Skeletal muscle tissue (tissue), 4 donors: ENCODE results near the gene SLC9A5. TPM values are rescaled to one million over a fixed set of nuclear protein-coding genes. Genes with fewer than 3 reads are reported as not detected.

Source experiments
- H3K27ac ChIP-seq: one replicate; pipeline ENCODE4 v1.7.0; 2013; ENCODE audit warnings: mild to moderate bottlenecking, low read depth, low read length, inconsistent platforms
- H3K27me3 ChIP-seq, 3 donors: one replicate each; pipeline ENCODE4 v1.7.0; 2013; ENCODE audit warnings: low read length in 3 of 3; ENCODE audit not compliant: control insufficient read depth in 3 of 3, insufficient read depth in 3 of 3
- H3K36me3 ChIP-seq, 3 donors: one replicate each; pipeline ENCODE4 v1.7.0; 2013; ENCODE audit warnings: low read length in 3 of 3; ENCODE audit not compliant: control insufficient read depth in 3 of 3, insufficient read depth in 3 of 3
- H3K4me1 ChIP-seq, 3 donors: one replicate each; pipeline ENCODE4 v1.7.0; 2013; ENCODE audit warnings: low read length in 3 of 3, mild to moderate bottlenecking in 3 of 3; ENCODE audit not compliant: control insufficient read depth in 3 of 3, insufficient read depth in 3 of 3
- H3K4me3 ChIP-seq, 3 donors: one replicate each; pipeline ENCODE4 v1.7.0; 2013; ENCODE audit warnings: low read length in 3 of 3
- H3K9ac ChIP-seq, 3 donors: one replicate each; pipeline ENCODE4 v1.7.0; 2013; ENCODE audit warnings: low read length in 3 of 3, mild to moderate bottlenecking in 3 of 3, moderate library complexity in 2 of 3, low read depth in 1 of 3
- H3K9me3 ChIP-seq, 3 donors: one replicate each; pipeline ENCODE4 v1.7.0; 2013; ENCODE audit warnings: low read length in 3 of 3; ENCODE audit not compliant: control insufficient read depth in 3 of 3
- total RNA-seq: library from RNA; depleted of rRNA; stranded (reverse); fragments of >200 nt; gene quantifications from one replicate; pipeline ENCODE4 v1.2.3, GENCODE V29; 2014
- donor health status: Osteomylitis.

The SLC9A5 gene
- total RNA-seq, 1 donor from 2014 or later: not detected

DNA sequence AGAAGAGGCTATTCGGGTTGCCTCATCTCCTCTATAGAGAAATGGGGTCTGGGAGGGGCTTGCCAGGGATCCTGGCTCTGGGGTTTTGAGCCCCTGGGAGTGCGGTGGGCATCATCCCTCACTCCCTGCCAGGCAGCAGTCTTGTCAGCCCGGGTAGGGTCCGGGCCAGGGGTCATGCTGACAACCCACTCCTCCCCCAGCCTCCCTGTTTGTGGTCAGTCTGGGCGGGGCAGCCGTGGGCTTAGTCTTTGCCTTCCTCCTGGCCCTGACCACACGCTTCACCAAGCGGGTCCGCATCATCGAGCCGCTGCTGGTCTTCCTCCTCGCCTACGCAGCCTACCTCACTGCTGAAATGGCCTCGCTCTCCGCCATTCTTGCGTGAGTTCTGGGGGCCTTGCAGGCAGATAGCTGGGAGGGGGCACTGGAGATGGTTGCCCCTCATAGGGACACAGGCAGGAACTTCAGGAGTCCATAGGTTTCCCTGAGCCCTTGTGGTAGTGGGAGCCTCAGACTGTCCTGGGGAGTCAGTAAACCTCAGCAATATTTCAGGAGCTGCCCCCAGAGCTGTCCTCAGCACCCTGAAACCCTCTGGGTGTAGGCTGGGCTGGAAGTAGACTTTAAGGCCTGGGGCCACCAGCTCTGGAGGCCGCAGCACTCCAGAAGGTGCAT lies 6.9 kb downstream of the SLC9A5 start:
- Histone ChIP-seq H3K4me1 (peaks cover 10 to 12% (median 11%) of the 10 kb centered on the region in 3 donors), H3K27me3 (no peaks in the 10 kb centered on the region), H3K36me3 (peaks cover 2 to 4% (median 4%) of the 10 kb centered on the region in 3 donors), H3K27ac (no peak overlapping the region), H3K9me3 (no peaks in the 10 kb centered on the region), H3K4me3 (no peak overlapping the region), H3K9ac (no peak overlapping the region)

DNA sequence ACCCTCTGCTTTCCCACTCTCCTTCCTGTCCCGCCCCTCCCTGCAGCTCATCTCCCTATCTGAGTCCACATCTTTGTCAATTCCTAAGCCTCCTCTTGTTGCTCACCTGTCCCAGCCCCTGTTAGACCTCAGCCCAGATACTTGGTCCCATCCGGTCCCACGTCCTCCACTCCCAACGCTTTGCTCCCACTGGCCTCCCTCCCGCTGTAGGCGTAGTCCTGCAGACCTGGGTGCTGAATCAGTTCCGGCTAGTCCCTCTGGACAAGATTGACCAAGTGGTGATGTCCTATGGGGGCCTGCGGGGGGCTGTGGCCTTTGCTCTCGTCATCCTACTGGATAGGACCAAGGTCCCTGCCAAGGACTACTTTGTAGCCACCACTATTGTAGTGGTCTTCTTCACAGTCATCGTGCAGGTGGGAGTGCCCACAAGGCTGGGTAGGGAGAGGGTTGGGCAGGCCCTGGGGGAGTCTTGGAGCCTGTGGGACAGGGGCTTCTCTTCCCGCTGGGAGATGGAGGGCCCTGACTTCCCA lies 8.0 kb downstream of the SLC9A5 start:
- H3K4me3 ChIP-seq: no peak overlapping the region
- H3K36me3 ChIP-seq: peaks cover 2 to 4% (median 4%) of the 10 kb centered on the region in 3 donors
- H3K27ac ChIP-seq: no peak overlapping the region
- H3K27me3 ChIP-seq: no peaks in the 10 kb centered on the region
- no peaks in the 10 kb centered on the region for H3K9me3 ChIP-seq
- H3K9ac ChIP-seq: peak overlapping the region in 1 of 3 donors; percentile 25
- peaks cover 15 to 18% (median 17%) of the 10 kb centered on the region in 3 donors for H3K4me1 ChIP-seq

DNA sequence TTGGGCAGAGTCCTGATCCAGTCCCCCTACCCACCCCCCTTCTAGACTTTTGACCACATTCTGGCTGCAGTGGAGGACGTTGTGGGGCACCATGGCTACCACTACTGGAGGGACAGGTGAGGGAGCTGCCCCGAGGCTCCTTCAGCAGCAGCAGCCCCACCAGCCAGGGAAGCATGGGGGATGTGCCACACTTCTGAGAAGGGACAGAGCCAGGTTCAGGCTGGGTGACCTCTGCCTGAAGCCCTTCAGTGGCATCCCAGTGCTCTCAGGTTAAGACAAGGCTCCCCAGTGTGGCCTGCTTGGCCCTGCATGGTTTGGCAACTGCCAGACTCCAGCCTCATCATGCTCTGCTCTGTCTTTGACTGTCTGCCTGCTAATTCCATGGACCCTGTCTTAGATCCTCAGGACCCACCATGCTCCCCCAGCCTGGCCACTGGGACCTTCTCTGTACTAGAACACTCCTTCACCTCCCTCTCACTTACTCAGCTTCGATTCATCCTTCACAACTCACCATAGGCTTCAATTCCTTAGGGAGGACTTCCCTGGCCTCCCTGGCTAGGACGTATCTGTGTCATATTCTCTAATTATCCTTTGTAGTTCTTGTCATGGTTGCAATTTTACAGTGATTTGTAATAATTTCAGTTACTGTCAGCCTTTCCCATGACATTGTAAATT lies 8.8 kb downstream of the SLC9A5 start:
- Histone ChIP-seq H3K4me1 (peaks cover 12 to 14% (median 14%) of the 10 kb centered on the region in 3 donors), H3K36me3 (peaks cover 2 to 4% (median 4%) of the 10 kb centered on the region in 3 donors), H3K9me3 (no peaks in the 10 kb centered on the region), H3K27me3 (no peaks in the 10 kb centered on the region), H3K27ac (no peak overlapping the region), H3K4me3 (no peak overlapping the region), H3K9ac (no peak overlapping the region)

- H3K27me3 ChIP-seq: no peaks in the 10 kb centered on the region
- no peak overlapping the region for H3K9ac ChIP-seq
- H3K4me1 ChIP-seq: peaks cover 9 to 11% (median 11%) of the 10 kb centered on the region in 3 donors
- no peak overlapping the region for H3K4me3 ChIP-seq
- H3K9me3 ChIP-seq: no peaks in the 10 kb centered on the region
- peaks cover 2 to 4% (median 4%) of the 10 kb centered on the region in 3 donors for H3K36me3 ChIP-seq
- no peak overlapping the region for H3K27ac ChIP-seq
These were observed 9.5 kb downstream of the SLC9A5 start for GRCh38 chr16:67258161-67258835.

GRCh38 chr16:67259705-67260104 lies 10.9 kb downstream of the SLC9A5 start:
- H3K36me3 ChIP-seq: peaks cover 2 to 4% (median 4%) of the 10 kb centered on the region in 3 donors
- H3K9ac ChIP-seq: peak overlapping the region in 1 of 3 donors; percentile 45
- H3K27me3 ChIP-seq: no peaks in the 10 kb centered on the region
- no peak overlapping the region for H3K27ac ChIP-seq
- H3K4me3 ChIP-seq: no peak overlapping the region
- H3K4me1 ChIP-seq: peaks cover 9 to 11% (median 11%) of the 10 kb centered on the region in 3 donors
- H3K9me3 ChIP-seq: no peaks in the 10 kb centered on the region

GRCh38 chr16:67260426-67261063 lies 11.8 kb downstream of the SLC9A5 start:
- H3K27ac ChIP-seq: peak overlapping the region; percentile 72

GRCh38 chr16:67263201-67263600 lies 14.4 kb downstream of the SLC9A5 start:
- H3K9ac ChIP-seq: no peak overlapping the region
- H3K36me3 ChIP-seq: no peaks in the 10 kb centered on the region
- H3K27me3 ChIP-seq: no peaks in the 10 kb centered on the region
- H3K4me3 ChIP-seq: no peak overlapping the region
- H3K4me1 ChIP-seq: peaks cover 9 to 11% (median 11%) of the 10 kb centered on the region in 3 donors
- H3K9me3 ChIP-seq: no peaks in the 10 kb centered on the region
- H3K27ac ChIP-seq: no peak overlapping the region

More at GRCh38 chr16:67260426-67261063, 11.8 kb downstream of the SLC9A5 start:
- Histone ChIP-seq H3K4me1 (peaks cover 9 to 11% (median 11%) of the 10 kb centered on the region in 3 donors), H3K4me3 (peak overlapping the region in 1 of 3 donors; percentile 45), H3K9me3 (no peaks in the 10 kb centered on the region), H3K9ac (peak overlapping the region; percentile 34 to 74 (median 47)), H3K36me3 (peaks cover 0 to 4% (median 2%) of the 10 kb centered on the region in 3 donors), H3K27me3 (no peaks in the 10 kb centered on the region)

DNA sequence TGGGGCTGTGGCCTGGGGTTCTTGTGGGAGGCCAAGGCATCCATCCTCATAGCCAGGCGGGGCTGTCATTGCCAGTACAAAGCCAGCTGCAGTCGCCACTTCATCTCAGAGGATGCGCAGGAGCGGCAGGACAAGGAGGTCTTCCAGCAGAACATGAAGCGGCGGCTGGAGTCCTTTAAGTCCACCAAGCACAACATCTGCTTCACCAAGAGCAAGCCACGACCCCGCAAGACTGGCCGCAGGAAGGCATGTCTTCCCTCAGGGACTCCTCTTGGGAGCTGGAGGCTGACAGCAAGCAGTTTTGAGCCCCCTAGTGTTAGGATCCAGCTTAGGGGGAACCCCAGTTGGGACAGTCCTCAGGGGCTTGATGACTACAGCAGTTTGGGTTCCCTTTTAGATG lies 15.5 kb downstream of the SLC9A5 start:
- H3K4me1 ChIP-seq: peaks cover 9 to 11% (median 11%) of the 10 kb centered on the region in 3 donors

DNA sequence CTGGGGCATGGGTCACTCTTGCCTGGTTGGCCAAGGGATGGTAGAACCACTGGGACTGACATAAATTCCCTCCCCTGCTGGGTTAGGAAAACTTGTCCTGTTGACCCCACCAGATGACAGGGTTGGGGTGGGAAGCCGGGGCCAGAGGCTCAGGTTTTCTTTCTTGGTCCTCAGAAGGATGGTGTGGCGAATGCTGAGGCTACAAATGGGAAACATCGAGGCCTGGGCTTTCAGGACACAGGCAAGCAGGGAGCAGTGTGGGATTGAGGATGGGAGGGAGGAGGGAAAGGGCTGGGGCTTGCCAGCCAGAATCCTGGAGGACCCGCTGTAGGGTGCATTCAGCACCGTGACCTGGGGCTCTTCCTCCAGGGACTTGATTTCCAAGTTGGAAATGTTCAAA lies 16.1 kb downstream of the SLC9A5 start:
- no peak overlapping the region for H3K27ac ChIP-seq
- H3K27me3 ChIP-seq: no peaks in the 10 kb centered on the region
- H3K36me3 ChIP-seq: no peaks in the 10 kb centered on the region
- no peaks in the 10 kb centered on the region for H3K9me3 ChIP-seq
- no peak overlapping the region for H3K9ac ChIP-seq
- H3K4me3 ChIP-seq: no peak overlapping the region
- H3K4me1 ChIP-seq: peaks cover 9 to 14% (median 12%) of the 10 kb centered on the region in 3 donors

More for the DNA sequence above, 15.5 kb downstream of the SLC9A5 start:
- H3K9ac ChIP-seq: no peak overlapping the region
- no peaks in the 10 kb centered on the region for H3K36me3 ChIP-seq
- no peaks in the 10 kb centered on the region for H3K27me3 ChIP-seq
- H3K9me3 ChIP-seq: no peaks in the 10 kb centered on the region
- H3K4me3 ChIP-seq: no peak overlapping the region
- H3K27ac ChIP-seq: no peak overlapping the region
